ACC112 (cell line): Measurements from ENCODE around the gene CSNK2B.
A peak's percentile ranks its signal among the peaks of the same experiment; 100 is the strongest.

Experiments used
- H2AFZ ChIP-seq: fragments of 200-600 bp; sonication (generic); one replicate; pipeline ENCODE4 v1.6.0; 2017; ENCODE audit warnings: antibody characterized with exemption, low read length; ENCODE audit not compliant: unreplicated experiment
- H3K27ac ChIP-seq: fragments of 200-600 bp; sonication (generic); 2 replicates; pipeline ENCODE4 v1.5.1; 2014; ENCODE audit warnings: low read depth, mild to moderate bottlenecking, antibody characterized with exemption, low read length, moderate library complexity
- H3K27me3 ChIP-seq: fragments of 200-600 bp; sonication (generic); 2 replicates; pipeline ENCODE4 v1.6.1; 2014; ENCODE audit warnings: mild to moderate bottlenecking, antibody characterized with exemption, low read length, moderate library complexity, mixed read lengths; ENCODE audit not compliant: insufficient read depth
- H3K36me3 ChIP-seq: fragments of 200-600 bp; sonication (generic); 2 replicates; pipeline ENCODE4 v1.6.1; 2016; ENCODE audit warnings: mild to moderate bottlenecking, antibody characterized with exemption, low read length, moderate library complexity, mixed read lengths; ENCODE audit not compliant: insufficient read depth
- H3K4me1 ChIP-seq: fragments of 200-600 bp; sonication (generic); one replicate; pipeline ENCODE4 v1.6.1; 2016; ENCODE audit warnings: low read length, mixed read lengths; ENCODE audit not compliant: insufficient read depth, unreplicated experiment, control insufficient read depth
- H3K4me3 ChIP-seq: fragments of 200-600 bp; sonication (generic); 2 replicates; pipeline ENCODE4 v1.5.1; 2014; ENCODE audit warnings: mild to moderate bottlenecking, low read depth, low read length
- H3K79me2 ChIP-seq: fragments of 200-600 bp; sonication (generic); one replicate; pipeline ENCODE4 v1.6.0; 2016; ENCODE audit warnings: low read length; ENCODE audit not compliant: control insufficient read depth, unreplicated experiment, insufficient read depth

Gene CSNK2B

DNA sequence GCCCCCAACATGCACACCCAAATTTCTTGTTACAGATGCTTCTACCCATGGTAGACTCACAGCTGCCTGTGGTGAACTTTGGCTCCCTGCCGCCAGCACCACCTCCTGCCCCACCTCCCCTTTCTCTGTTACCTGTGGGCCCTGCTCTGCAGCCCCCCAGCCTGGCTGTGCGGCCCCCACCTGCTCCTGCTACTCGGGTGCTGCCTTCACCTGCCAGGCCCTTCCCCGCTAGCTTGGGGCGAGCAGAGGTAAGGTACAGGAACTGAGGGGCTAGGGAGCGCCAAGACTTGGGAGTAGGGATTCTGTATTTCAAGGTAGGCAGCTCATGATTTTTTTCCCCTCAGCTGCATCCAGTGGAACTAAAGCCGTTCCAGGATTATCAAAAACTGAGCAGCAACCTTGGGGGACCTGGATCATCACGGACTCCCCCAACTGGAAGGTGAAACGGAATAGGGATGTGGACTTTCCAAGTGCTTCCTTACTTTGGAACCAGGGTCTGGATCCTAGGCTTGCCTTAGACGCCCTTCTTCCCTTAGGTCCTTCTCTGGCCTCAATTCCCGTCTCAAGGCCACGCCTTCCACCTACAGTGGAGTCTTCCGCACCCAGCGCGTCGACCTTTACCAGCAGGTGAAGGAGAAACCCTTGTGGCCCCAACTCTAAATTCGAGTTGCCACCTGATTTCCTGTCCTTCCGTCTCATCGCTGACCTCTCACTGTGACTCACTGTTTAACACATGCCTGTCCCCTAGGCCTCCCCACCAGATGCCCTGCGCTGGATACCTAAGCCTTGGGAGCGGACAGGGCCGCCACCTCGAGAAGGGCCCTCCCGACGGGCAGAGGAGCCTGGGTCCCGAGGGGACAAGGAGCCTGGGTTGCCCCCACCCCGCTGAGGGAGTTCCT is 28.9 kb upstream of the CSNK2B start:
- Histone ChIP-seq H2AFZ (no peak overlapping the region), H3K4me1 (peaks cover 12% of the 10 kb centered on the region), H3K27me3 (no peaks in the 10 kb centered on the region), H3K27ac (no peak overlapping the region), H3K36me3 (peaks cover 33% of the 10 kb centered on the region; the same call in 1 of the 2 replicates), H3K4me3 (no peak overlapping the region), H3K79me2 (peaks cover 2% of the 10 kb centered on the region)

DNA sequence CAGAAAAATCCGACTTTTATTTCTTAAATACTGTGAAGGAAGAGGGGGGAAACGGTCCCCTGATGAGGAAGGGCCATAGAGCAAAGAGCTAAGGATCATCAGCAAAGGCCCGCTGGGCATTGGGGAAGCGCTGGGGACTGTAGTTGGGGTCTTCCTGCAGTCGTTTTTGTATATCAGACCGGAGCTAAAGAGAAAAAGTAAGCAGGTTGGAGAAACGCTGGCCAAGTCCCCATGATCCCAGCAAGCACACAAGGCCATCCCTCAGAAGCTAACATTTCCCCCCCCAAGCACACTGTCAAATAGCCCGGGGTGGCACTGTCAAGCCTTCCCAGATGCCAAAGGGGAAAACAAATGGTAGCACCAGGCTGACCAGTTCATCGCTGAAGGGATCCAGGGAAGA is 26.8 kb upstream of the CSNK2B start:
- no peak overlapping the region for H2AFZ ChIP-seq
- no peaks in the 10 kb centered on the region for H3K27me3 ChIP-seq
- no peak overlapping the region for H3K4me3 ChIP-seq
- H3K36me3 ChIP-seq, result peaks cover 21% of the 10 kb centered on the region; the same call in 1 of the 2 replicates
- H3K4me1 ChIP-seq, result peaks cover 12% of the 10 kb centered on the region
- H3K79me2 ChIP-seq, result no peaks in the 10 kb centered on the region
- peak overlapping the region; percentile 73 for H3K27ac ChIP-seq

- H3K27ac ChIP-seq, result peak overlapping the region; percentile 73
- H3K36me3 ChIP-seq, result peaks cover 17% of the 10 kb centered on the region; the same call in 1 of the 2 replicates
- no peaks in the 10 kb centered on the region for H3K27me3 ChIP-seq
- no peak overlapping the region for H3K4me3 ChIP-seq
- H3K79me2 ChIP-seq, result no peaks in the 10 kb centered on the region
- H3K4me1 ChIP-seq, result peaks cover 12% of the 10 kb centered on the region
- H2AFZ ChIP-seq, result no peak overlapping the region
These were observed 26.4 kb upstream of the CSNK2B start for GRCh38 chr6:31639449-31639861.

DNA sequence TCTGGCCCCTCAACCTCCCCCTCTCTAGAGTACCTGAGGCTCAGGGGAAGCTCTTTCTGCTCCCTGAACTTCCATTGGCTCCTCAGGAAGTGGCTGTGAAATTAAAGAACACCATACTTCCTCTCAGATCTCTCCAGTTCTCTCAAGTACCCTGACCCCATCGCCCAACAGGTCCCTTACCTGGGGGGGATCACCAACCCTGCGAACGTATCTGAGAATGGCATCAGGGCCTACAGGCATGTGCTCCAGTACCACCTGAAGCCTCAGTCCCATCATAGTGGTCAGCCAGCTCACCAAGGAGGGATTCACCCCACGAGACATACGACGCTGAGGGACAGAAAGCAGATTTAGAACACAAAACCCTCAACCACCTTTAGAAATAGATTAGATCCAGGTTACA is 25.3 kb upstream of the CSNK2B start:
- Histone ChIP-seq H3K79me2 (no peaks in the 10 kb centered on the region), H3K27me3 (no peaks in the 10 kb centered on the region), H2AFZ (no peak overlapping the region), H3K27ac (no peak overlapping the region), H3K36me3 (peaks cover 15% of the 10 kb centered on the region; the same call in 1 of the 2 replicates), H3K4me3 (no peak overlapping the region), H3K4me1 (peaks cover 12% of the 10 kb centered on the region)

- Histone ChIP-seq H3K36me3 (peaks cover 14% of the 10 kb centered on the region; the same call in 1 of the 2 replicates), H3K79me2 (no peaks in the 10 kb centered on the region), H3K4me1 (peaks cover 12% of the 10 kb centered on the region), H3K27me3 (no peaks in the 10 kb centered on the region), H3K27ac (no peak overlapping the region), H3K4me3 (no peak overlapping the region), H2AFZ (no peak overlapping the region)
These were observed 24.5 kb upstream of the CSNK2B start for GRCh38 chr6:31641370-31641769.

DNA sequence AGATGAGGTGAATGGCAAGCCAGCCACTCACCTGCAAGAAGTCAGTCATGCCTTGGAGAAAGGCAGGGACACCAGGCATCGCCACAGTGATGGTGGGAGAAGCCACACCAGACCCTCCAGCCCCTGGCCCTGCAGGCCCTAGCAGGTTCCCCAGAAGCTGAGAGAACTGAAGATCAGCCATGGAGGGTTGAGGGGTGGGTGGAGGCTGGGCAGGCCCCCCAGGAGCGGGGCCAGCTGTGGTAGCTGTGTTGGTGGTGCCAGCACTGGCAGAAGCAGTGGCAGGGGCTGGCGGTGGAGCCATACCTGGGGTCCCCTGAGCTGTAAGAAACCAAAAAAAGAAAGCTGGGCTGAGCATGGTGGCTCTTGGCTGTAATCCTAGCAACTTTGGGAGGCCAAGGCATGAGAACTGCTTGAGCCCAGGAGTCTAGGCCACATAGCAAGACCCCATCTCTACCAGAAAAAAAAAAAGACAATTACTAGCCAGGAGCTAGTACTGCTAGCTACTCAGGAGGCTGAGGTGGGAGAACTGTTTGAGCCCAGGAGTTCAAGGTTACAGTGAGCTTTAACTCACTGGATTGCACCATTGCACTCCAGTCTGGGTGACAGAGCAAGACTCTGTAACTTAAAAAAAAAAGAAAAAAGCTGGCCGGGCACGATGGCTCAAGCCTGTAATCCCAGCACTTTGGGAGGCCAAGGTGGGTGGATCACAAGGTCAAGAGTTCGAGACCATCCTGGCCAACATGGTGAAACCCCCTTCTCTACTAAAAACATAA is 22.9 kb upstream of the CSNK2B start:
- no peaks in the 10 kb centered on the region for H3K27me3 ChIP-seq
- H3K79me2 ChIP-seq, result no peaks in the 10 kb centered on the region
- no peak overlapping the region for H3K27ac ChIP-seq
- peaks cover 12% of the 10 kb centered on the region for H3K4me1 ChIP-seq
- H3K4me3 ChIP-seq, result no peak overlapping the region
- peaks cover 15% of the 10 kb centered on the region; the same call in 1 of the 2 replicates for H3K36me3 ChIP-seq
- H2AFZ ChIP-seq, result no peak overlapping the region

DNA sequence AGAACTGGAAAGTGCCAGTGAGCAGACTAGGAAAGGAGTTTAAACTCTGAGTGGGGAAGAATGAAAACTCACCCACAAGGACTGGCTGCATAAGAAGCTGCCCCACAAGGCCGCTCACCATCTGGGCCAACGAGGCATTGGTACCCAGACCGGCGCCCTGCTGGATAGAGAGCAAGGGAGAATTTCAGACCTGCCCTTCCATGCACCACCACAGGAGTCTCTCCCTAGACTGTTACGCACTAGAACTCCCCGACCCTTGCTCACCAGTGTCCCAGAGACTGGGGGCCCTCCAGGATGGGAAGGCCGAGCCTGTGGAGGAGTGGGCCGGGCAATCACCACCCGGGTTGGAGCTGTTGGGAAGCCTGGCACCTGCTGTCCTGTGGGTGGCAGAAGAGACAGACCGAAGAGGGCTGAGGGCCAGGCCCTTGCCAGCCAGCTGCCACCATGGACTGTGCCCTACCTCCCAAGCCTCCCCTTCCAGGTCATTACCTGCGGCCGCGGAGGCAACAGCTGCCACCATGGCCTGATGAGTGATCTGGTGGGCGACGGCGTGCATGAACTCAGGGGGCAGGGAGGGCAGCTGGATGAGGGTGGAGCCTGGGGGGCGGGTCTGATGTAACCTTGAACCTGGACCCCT is 21.9 kb upstream of the CSNK2B start:
- no peaks in the 10 kb centered on the region for H3K27me3 ChIP-seq
- H3K79me2 ChIP-seq, result no peaks in the 10 kb centered on the region
- peaks cover 12% of the 10 kb centered on the region for H3K4me1 ChIP-seq
- H3K36me3 ChIP-seq, result peaks cover 21% of the 10 kb centered on the region; the same call in 1 of the 2 replicates
- H3K4me3 ChIP-seq, result no peak overlapping the region
- no peak overlapping the region for H3K27ac ChIP-seq
- no peak overlapping the region for H2AFZ ChIP-seq

GRCh38 chr6:31645325-31645724 is 20.6 kb upstream of the CSNK2B start:
- no peak overlapping the region for H2AFZ ChIP-seq
- H3K79me2 ChIP-seq, result peaks cover 10% of the 10 kb centered on the region
- no peak overlapping the region for H3K4me3 ChIP-seq
- no peaks in the 10 kb centered on the region for H3K4me1 ChIP-seq
- peaks cover 21% of the 10 kb centered on the region; the same call in 1 of the 2 replicates for H3K36me3 ChIP-seq
- H3K27me3 ChIP-seq, result no peaks in the 10 kb centered on the region
- no peak overlapping the region for H3K27ac ChIP-seq

GRCh38 chr6:31651602-31652191 is 14.2 kb upstream of the CSNK2B start:
- Histone ChIP-seq H3K36me3 (peaks cover 9% of the 10 kb centered on the region; the same call in 1 of the 2 replicates), H3K27ac (peak overlapping the region; percentile 93)

More at GRCh38 chr6:31651602-31652191, 14.2 kb upstream of the CSNK2B start:
- peak overlapping the region; percentile 81 for H2AFZ ChIP-seq
- peak overlapping the region; percentile 93 for H3K4me3 ChIP-seq
- peaks cover 10% of the 10 kb centered on the region for H3K4me1 ChIP-seq
- no peaks in the 10 kb centered on the region for H3K27me3 ChIP-seq
- peaks cover 34% of the 10 kb centered on the region for H3K79me2 ChIP-seq
